WERI-Rb-1 (cell line): ENCODE data around the gene SUSD6.

Experiments
- DNase-seq: peaks from one replicate; pipeline ENCODE4 v3.0.0-alpha.2; 2020
- H3K27ac ChIP-seq: fragments of 250-450 bp; sonication (Bioruptor Pico); 2 replicates; pipeline ENCODE4 v1.5.1; 2020; ENCODE audit warnings: mild to moderate bottlenecking, moderate library complexity
- H3K27me3 ChIP-seq: fragments of 250-450 bp; sonication (Bioruptor Pico); 2 replicates; pipeline ENCODE4 v1.5.1; 2021; ENCODE audit warnings: mild to moderate bottlenecking, low read depth, moderate library complexity; ENCODE audit not compliant: insufficient read depth, severe bottlenecking
- H3K36me3 ChIP-seq: fragments of 250-450 bp; sonication (Bioruptor Pico); 2 replicates; pipeline ENCODE4 v1.5.1; 2020; ENCODE audit warnings: mild to moderate bottlenecking, moderate library complexity
- H3K4me3 ChIP-seq: 2 replicates; pipeline ENCODE4 v1.5.1; 2011; ENCODE audit warnings: low read depth, mild to moderate bottlenecking, control low read depth, low read length
- H3K9me3 ChIP-seq: fragments of 250-450 bp; sonication (Bioruptor Pico); 2 replicates; pipeline ENCODE4 v1.5.1; 2021; ENCODE audit warnings: mild to moderate bottlenecking, moderate library complexity; ENCODE audit not compliant: severe bottlenecking
- CTCF ChIP-seq: IDR thresholded peaks from 2 replicates; pipeline ENCODE4 v1.5.1; 2011; ENCODE audit warnings: low read depth, mild to moderate bottlenecking, control low read depth, inconsistent platforms, low read length

Gene SUSD6

GRCh38 chr14:69711477-69711876 lies 100.1 kb downstream of the SUSD6 start:
- no peak overlapping the region for H3K4me3 ChIP-seq
- DNase-seq = no peak
- H3K27me3 ChIP-seq = no peaks in the 10 kb centered on the region
- peak overlapping the region; percentile 96 for H3K27ac ChIP-seq
- no peaks in the 10 kb centered on the region for H3K9me3 ChIP-seq
- peaks cover 53% of the 10 kb centered on the region for H3K36me3 ChIP-seq
- no peak for TF ChIP-seq CTCF

- no peak for DNase-seq
- H3K27ac ChIP-seq = peak overlapping the region; percentile 96
- no peaks in the 10 kb centered on the region for H3K9me3 ChIP-seq
- H3K27me3 ChIP-seq = no peaks in the 10 kb centered on the region
- no peak overlapping the region for H3K4me3 ChIP-seq
- TF ChIP-seq CTCF = no peak
- H3K36me3 ChIP-seq = peaks cover 53% of the 10 kb centered on the region
Measured at GRCh38 chr14:69711881-69712560, 100.6 kb downstream of the SUSD6 start.

- peak overlapping the region; percentile 96 for H3K27ac ChIP-seq
- H3K36me3 ChIP-seq = peaks cover 50% of the 10 kb centered on the region
- DNase-seq = peak; percentile 83
- TF ChIP-seq CTCF = no peak
- H3K9me3 ChIP-seq = no peaks in the 10 kb centered on the region
- H3K27me3 ChIP-seq = no peaks in the 10 kb centered on the region
- H3K4me3 ChIP-seq = peak overlapping the region; percentile 5; the same call in 1 of the 2 replicates
Measured at GRCh38 chr14:69712599-69713088, 101.2 kb downstream of the SUSD6 start.

- peak; percentile 86 for DNase-seq
- Histone ChIP-seq H3K9me3 (no peaks in the 10 kb centered on the region), H3K36me3 (peaks cover 44% of the 10 kb centered on the region), H3K27me3 (no peaks in the 10 kb centered on the region), H3K27ac (peak overlapping the region; percentile 96), H3K4me3 (no peak overlapping the region; the same call in 1 of the 2 replicates)
- TF ChIP-seq CTCF = no peak; the same call in 1 of the 2 replicates
Measured at GRCh38 chr14:69713209-69713781, 101.9 kb downstream of the SUSD6 start.

- Histone ChIP-seq H3K36me3 (peaks cover 39% of the 10 kb centered on the region), H3K27me3 (no peaks in the 10 kb centered on the region), H3K9me3 (no peaks in the 10 kb centered on the region), H3K4me3 (no peak overlapping the region), H3K27ac (peak overlapping the region; percentile 96)
- peak; percentile 66 for DNase-seq
- no peak for TF ChIP-seq CTCF
Measured at GRCh38 chr14:69713993-69714679, 102.7 kb downstream of the SUSD6 start.
